ENCODE results near the gene ROR2.

ROR2 gene

GRCh38 chr9:91948597-91949391, 1.2 kb downstream of the ROR2 start:
- no peak for DNase-seq

GRCh38 chr9:91948101-91948596, 1.9 kb downstream of the ROR2 start:
- no peak for DNase-seq

- DNase-seq = no peak
Measured at GRCh38 chr9:91946653-91947488, 3.2 kb downstream of the ROR2 start.

GRCh38 chr9:91946196-91946595, 3.8 kb downstream of the ROR2 start:
- DNase-seq = no peak

- DNase-seq = no peak
Measured at GRCh38 chr9:91945277-91946085, 4.5 kb downstream of the ROR2 start.

- no peak for DNase-seq
Measured at GRCh38 chr9:91944711-91945110, 5.3 kb downstream of the ROR2 start.

- DNase-seq = no peak
Measured at GRCh38 chr9:91943478-91944470, 6.3 kb downstream of the ROR2 start.

- DNase-seq = no peak
Measured at GRCh38 chr9:91942201-91942600, 7.8 kb downstream of the ROR2 start.

GRCh38 chr9:91939978-91940377, 10.1 kb downstream of the ROR2 start:
- no peak for DNase-seq

GRCh38 chr9:91937727-91938126, 12.3 kb downstream of the ROR2 start:
- DNase-seq = no peak

GRCh38 chr9:91937056-91937455, 13.0 kb downstream of the ROR2 start:
- DNase-seq = no peak

GRCh38 chr9:91935805-91936514, 14.1 kb downstream of the ROR2 start:
- no peak for DNase-seq

GRCh38 chr9:91935066-91935749, 14.8 kb downstream of the ROR2 start:
- DNase-seq = no peak

- no peak for DNase-seq
Measured at GRCh38 chr9:91934654-91935053, 15.4 kb downstream of the ROR2 start.

- DNase-seq = no peak
Measured at GRCh38 chr9:91933556-91934352, 16.3 kb downstream of the ROR2 start.

GRCh38 chr9:91930475-91930874, 19.6 kb downstream of the ROR2 start:
- no peak for DNase-seq

GRCh38 chr9:91929331-91929730, 20.7 kb downstream of the ROR2 start:
- DNase-seq = no peak

- DNase-seq = no peak
Measured at GRCh38 chr9:91927922-91928510, 22.0 kb downstream of the ROR2 start.

- no peak for DNase-seq
Measured at GRCh38 chr9:91924090-91924489, 25.9 kb downstream of the ROR2 start.
